Left forelimb (tissue), 1 donor: Measurements from ENCODE around the gene TBX18.

ENCODE experiments used
- DNase-seq: peaks from one replicate; pipeline ENCODE4 v3.0.0-alpha.2; 2018; ENCODE audit warnings: low spot score

Gene TBX18

DNA sequence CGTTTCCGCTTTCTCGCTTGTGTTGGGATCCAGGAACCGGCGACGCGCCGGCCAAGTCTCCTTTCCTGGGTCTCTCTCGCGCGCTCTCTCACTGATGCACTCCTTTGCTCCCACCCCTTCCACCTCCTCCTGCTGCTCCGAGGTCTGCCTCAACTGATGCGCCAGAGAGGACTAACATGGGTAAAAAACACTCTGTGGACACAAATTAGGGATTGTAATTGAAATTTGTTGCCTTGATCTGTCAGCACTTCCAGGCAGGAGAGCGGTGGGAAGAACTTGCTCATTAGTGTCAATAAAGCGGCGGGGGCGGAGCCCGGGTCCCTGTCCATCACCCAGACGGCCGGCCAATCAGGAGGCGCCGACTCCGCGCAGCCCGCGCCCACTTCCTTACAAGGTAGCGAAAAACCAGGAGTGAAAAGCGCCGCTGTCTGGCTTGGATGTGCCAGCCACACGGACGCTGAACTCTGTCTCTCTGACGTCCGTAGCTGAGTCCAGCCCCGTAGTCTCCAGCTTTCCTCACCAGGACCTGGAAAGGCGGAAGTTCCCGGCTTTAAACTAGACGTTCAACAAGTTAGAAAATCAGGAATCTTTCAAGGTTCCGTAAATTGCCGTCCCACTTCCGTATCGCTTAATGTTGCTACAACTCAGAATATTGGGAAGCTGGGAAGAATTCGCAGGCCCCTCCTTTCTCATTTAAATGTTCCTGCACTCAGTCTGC lies at the start of gene TBX18:
TSS of gene TBX18 (minus strand) at position 267 of the 718 bp plus-strand sequence. CDS start 417 bp downstream, outside the sequence.
- peak; percentile 96 for DNase-seq

- no peak for DNase-seq
Observed at GRCh38 chr6:84811351-84811750, 47.0 kb upstream of the TBX18 start.

DNA sequence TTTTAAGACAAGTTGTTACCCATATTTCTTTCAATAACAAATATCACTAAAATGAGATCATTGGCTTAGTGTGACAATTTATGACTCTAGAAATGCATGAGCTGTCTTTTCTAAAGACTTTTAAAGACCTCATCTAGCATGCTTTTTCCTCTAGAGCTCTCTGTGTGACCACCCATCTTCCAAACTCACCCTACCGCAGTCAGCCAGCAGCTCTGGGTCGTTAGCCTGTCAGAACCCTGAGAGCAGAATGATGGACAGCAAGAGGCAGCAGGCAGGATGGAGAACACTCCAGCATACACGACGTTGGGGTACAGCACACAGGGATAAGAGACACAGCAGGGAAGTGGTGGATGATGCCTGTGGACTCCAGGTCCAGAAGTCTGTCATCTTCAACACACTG lies 45.1 kb upstream of the TBX18 start:
- DNase-seq = no peak

DNA sequence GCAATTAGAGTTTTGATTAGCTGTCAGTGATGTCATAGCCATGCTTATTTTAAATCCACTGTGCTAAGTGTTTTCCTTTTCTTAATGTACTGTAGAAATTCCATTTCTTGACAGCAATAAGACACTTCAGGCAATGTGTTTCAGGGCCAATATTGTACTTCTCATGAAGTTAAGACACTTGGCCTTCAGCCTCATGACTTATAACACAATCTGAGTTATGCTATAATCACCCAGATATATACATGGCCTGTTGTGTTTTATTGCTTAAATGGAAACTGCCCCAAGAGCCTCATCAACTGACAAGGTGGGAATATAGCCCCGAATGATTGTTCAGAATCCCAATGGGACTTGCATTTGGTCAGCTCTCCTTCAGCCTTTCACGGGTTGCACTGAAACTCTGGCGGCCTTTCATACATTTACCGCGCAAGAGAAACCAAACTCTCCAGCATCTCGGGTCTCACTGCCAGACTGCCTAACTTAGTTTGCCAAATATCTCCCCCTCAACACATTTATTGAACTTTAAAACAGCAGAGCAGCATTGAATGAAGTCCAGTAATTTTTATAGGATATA lies 44.2 kb upstream of the TBX18 start:
- DNase-seq = peak; percentile 74

GRCh38 chr6:84805145-84805544 lies 40.7 kb upstream of the TBX18 start:
- no peak for DNase-seq

GRCh38 chr6:84804720-84805119 lies 40.3 kb upstream of the TBX18 start:
- no peak for DNase-seq

DNA sequence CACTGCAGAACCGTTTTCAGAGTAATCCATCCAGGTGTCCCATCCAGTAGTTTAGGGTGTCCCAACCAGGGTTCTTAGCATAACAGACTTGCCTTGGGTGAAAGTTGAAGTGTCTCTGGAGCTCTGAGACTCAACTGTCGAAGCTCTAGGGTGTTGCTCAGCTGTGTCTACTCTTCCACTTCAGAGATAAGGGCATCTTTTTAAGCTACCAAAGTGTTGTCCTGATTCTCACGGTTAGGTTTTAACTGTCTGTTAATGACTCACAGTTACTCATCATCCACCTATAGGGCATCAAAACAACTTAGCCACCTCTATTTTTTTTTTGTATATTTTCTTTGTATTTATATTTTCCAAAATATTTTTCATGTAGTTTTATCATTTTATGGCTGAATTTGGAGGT lies 36.9 kb upstream of the TBX18 start:
- no peak for DNase-seq

DNA sequence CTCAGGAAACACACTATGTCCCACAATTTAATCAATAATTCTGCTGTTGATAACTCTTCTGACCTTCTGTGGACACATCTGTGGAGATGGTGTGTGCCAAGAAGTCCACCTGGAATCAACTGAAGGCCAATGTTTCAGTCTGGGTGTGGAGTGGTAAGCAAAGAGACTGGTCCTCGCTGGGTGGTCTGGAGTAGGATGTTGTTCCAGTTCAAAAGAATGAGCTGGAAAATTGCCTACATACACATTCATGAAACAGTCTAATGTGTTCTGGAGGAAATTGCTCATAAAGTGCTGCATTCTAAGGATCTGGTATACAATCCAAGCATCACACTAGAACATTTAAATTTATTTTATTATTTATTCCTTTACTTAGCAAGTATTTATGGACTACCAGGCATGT lies 33.9 kb upstream of the TBX18 start:
- DNase-seq = no peak

- DNase-seq = no peak
Observed at GRCh38 chr6:84796343-84796742, 31.9 kb upstream of the TBX18 start.

DNA sequence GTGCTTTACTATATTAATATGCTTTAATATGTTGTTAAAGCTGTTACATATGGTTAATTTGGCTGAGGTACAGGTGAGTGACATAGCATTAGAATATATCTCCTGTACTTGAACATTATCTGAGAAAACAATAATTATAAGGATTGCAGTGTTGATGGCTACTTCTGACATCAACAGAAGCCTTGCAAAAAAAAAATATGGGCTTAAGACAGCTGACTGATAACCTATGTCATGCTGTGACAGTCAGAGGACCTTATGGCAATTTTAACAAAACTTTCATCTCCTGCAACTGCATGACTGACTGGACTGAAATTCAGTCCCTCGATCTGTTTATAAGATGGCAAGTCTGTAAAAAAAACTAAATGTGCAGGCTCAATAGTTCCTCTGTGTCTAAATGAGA lies 27.5 kb upstream of the TBX18 start:
- no peak for DNase-seq

- no peak for DNase-seq
Observed at GRCh38 chr6:84791233-84791632, 26.8 kb upstream of the TBX18 start.

DNA sequence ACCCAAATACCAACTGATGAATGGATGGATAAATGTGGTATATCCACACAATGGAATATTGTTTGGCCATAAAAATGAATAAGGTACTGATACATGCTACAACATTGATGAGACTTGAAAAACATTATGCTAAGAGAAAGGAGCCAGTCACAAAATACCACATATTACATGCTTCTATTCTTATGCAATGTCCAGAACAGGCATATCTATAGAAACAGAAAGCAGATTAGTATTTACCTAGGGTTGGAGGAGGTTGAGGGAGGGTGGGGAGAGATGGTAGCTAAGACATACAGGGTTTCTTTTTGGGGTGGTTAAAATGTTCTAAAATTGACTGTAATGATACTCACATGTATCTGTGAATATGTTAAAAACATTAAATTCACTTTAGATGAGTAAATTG lies 24.8 kb upstream of the TBX18 start:
- no peak for DNase-seq

GRCh38 chr6:84788689-84789088 lies 24.3 kb upstream of the TBX18 start:
- DNase-seq = no peak

- no peak for DNase-seq
Observed at GRCh38 chr6:84785671-84786070, 21.3 kb upstream of the TBX18 start.

- no peak for DNase-seq
Observed at GRCh38 chr6:84779917-84780316, 15.5 kb upstream of the TBX18 start.

- DNase-seq = no peak
Observed at GRCh38 chr6:84779380-84779779, 15.0 kb upstream of the TBX18 start.

DNA sequence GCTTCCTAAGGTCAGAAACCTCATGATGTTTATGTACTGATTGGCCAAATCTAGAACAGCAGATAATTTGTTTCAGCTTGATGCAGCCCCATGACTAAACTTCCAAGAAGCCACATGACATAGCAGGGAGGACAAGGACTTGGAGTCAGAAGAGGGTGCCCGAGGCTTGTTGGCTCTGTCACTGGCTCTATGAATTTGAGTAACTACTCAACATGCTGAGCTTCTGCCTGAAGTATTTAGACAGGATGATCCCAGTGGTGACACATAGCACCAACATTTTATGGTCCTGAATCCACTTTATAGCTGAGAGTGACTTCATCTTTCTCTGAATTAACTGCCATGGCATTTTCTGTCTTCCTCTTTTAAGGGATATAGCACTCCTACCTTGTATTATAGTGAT lies 13.5 kb upstream of the TBX18 start:
- no peak for DNase-seq

- no peak for DNase-seq
Observed at GRCh38 chr6:84776392-84776791, 12.0 kb upstream of the TBX18 start.

GRCh38 chr6:84775751-84776150 lies 11.4 kb upstream of the TBX18 start:
- no peak for DNase-seq

DNA sequence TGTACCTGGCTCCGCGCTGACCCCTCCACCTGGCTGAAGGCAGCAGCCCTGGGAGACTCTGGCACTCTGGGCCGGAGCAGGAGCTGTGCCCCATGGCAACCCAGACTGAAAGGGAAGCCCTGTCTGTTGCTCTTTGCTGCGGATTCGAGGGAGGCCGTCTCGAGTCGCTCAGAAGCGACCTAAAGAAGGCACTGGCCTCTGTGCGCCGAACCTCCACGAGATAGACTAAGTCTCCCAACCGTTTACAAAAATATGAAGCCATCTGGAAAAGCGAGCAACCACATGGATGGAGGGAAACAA lies 10.5 kb upstream of the TBX18 start:
- DNase-seq = peak; percentile 86

DNA sequence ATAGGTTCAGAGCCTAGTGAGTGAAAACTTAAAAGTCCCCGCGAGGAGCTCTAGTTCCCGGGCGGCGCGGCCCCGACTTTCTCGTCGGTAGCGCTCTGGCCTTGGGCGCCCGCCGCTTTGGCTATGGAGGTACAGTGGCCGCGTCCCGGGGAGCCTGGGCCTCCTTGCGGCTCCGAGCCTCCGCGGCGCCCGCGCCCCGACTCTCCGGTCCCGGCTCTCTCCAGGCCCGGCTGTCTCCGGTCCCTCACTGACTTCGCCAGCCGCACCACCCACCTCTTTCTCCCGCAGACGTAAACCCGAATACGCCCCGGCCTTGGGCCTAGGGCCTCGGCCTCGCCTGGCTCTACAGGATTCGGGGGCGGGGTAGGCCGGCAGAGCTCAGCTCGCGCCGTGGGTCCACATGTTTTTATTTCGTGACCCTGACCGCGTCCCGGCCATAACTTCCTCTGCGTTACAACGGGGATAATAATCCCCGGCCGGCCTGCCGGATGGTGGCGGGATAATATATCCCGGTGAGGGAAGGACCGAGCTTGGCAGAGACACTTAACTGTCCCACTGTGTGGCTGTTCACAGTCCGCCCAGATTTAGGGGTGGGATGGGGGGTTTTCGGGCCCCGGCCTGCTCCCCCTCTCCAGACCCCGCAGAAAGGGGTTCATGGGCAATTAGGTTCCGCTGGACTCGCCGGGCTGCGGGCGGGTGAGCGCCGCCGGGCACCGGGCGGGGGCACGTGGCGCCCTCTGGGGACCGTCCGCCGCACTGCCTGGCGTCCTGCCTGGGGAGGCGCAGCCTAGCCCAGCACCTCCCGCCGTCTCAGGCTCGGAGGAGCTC lies 10.0 kb upstream of the TBX18 start:
- peak; percentile 83 for DNase-seq

- peak; percentile 82 for DNase-seq
Observed at GRCh38 chr6:84773431-84774156, 9.2 kb upstream of the TBX18 start.

GRCh38 chr6:84773133-84773430 lies 8.7 kb upstream of the TBX18 start:
- no peak for DNase-seq
